Testis (tissue), 3 donors: Measurements from ENCODE around the gene ABHD5. TPM values are rescaled to one million over a fixed set of nuclear protein-coding genes. Genes with fewer than 3 reads are reported as not detected.

Source experiments
- DNase-seq: peaks from one replicate; pipeline ENCODE4 v3.0.0-alpha.2; 2019
- H3K27ac ChIP-seq, 2 donors: fragments of 200-600 bp; sonication (generic); one replicate each; pipeline ENCODE4 v1.5.1; 2019
- H3K27me3 ChIP-seq: fragments of 200-600 bp; sonication (generic); one replicate; pipeline ENCODE4 v1.5.1; 2019
- H3K36me3 ChIP-seq: fragments of 200-600 bp; sonication (generic); one replicate; pipeline ENCODE4 v1.5.1; 2017; ENCODE audit warnings: low read depth; ENCODE audit errors: missing control alignments
- H3K4me1 ChIP-seq: fragments of 200-600 bp; sonication (generic); one replicate; pipeline ENCODE4 v1.5.1; 2019
- H3K4me3 ChIP-seq, 2 donors: fragments of 200-600 bp; sonication (generic); one replicate each; pipeline ENCODE4 v1.5.1; 2017 to 2019
- H3K9me3 ChIP-seq: fragments of 200-600 bp; sonication (generic); one replicate; pipeline ENCODE4 v1.5.1; 2017
- POLR2A ChIP-seq: fragments of 450-650 bp; IDR thresholded peaks from one replicate; pipeline ENCODE4 v1.6.1; 2017; ENCODE audit warnings: antibody characterized with exemption, mild to moderate bottlenecking, moderate library complexity
- WGBS, 2 donors: methylation state at CpG; one replicate each; pipeline ENCODE4 v1.1.5; 2018; 5-methylcytosine and 5-hydroxymethylcytosine counted together
- intact Hi-C: fragments of 100-400 bp; cut with DNase I; formaldehyde crosslinking; loops from one replicate; pipeline ENCODE4 v1.15.1; 2023; ENCODE audit warnings: low total_unique reads
- polyA plus RNA-seq: library from polyadenylated mRNA; stranded (reverse); fragments of 350-450 nt; fragmentation: Illumina TruSeq; extraction: RNeasy Lipid Tissue Mini Kit (QIAGEN cat#74804); gene quantifications from one replicate; pipeline ENCODE4 v1.2.3, GENCODE V29; 2014; ENCODE audit warnings: low read depth, low replicate concordance; ENCODE audit not compliant: insufficient read depth
- total RNA-seq, 2 donors: library from RNA; depleted of rRNA; stranded (reverse); fragments of >200 nt; gene quantifications; one replicate each; pipeline ENCODE4 v1.2.3, GENCODE V29; 2016
- TF ChIP-seq, protein P1 (sequence below), 3 experiments: fragments of 450-650 bp in 2 of 3; fragments of 200-600 bp in 1 of 3; sonication (generic) in 1 of 3; IDR thresholded peaks; one replicate each; pipeline ENCODE4 v1.5.1; 2016 to 2019; ENCODE audit warnings: antibody characterized with exemption in 3 of 3, mild to moderate bottlenecking in 2 of 3, moderate library complexity in 1 of 3

Gene ABHD5
- total and polyA plus RNA-seq, 3 donors from 2014 or later, result 22.8 to 36.3 (median 25.0) TPM

DNA sequence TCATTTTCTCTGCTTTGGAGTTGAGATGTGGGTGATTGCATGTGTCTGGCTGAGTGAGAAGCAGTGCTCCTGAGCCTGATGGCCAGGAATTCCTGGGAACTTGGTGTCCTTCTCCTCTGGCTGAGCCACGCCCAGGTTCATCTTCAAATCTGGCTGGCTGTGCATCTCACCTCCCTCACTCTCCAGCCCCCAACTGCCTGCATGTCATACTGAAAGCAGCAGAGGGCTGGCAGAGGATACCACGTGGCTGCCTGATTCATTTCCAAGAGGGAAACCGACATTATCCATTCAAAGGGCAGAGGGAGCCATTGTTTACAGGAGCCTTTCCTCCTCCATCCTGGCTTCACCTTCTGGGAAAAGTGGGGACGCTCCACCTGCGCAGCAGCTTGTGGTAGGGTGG, 57.4 kb downstream of the ABHD5 start:
- Histone ChIP-seq H3K27me3 (no peaks in the 10 kb centered on the region), H3K4me1 (no peaks in the 10 kb centered on the region), H3K36me3 (no peaks in the 10 kb centered on the region), H3K27ac (no peak overlapping the region), H3K9me3 (no peaks in the 10 kb centered on the region), H3K4me3 (no peak overlapping the region)
- TF ChIP-seq POLR2A, result no peak
- TF ChIP-seq, protein P1, sequence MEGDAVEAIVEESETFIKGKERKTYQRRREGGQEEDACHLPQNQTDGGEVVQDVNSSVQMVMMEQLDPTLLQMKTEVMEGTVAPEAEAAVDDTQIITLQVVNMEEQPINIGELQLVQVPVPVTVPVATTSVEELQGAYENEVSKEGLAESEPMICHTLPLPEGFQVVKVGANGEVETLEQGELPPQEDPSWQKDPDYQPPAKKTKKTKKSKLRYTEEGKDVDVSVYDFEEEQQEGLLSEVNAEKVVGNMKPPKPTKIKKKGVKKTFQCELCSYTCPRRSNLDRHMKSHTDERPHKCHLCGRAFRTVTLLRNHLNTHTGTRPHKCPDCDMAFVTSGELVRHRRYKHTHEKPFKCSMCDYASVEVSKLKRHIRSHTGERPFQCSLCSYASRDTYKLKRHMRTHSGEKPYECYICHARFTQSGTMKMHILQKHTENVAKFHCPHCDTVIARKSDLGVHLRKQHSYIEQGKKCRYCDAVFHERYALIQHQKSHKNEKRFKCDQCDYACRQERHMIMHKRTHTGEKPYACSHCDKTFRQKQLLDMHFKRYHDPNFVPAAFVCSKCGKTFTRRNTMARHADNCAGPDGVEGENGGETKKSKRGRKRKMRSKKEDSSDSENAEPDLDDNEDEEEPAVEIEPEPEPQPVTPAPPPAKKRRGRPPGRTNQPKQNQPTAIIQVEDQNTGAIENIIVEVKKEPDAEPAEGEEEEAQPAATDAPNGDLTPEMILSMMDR (IDR thresholded peaks at IDR 0.05), result no peak
- 63 to 72% methylated on average over 3 to 5 of the region's 5 CpGs for WGBS, 2 donors
- DNase-seq, result no peak
- intact Hi-C loops, result no loop called here

DNA sequence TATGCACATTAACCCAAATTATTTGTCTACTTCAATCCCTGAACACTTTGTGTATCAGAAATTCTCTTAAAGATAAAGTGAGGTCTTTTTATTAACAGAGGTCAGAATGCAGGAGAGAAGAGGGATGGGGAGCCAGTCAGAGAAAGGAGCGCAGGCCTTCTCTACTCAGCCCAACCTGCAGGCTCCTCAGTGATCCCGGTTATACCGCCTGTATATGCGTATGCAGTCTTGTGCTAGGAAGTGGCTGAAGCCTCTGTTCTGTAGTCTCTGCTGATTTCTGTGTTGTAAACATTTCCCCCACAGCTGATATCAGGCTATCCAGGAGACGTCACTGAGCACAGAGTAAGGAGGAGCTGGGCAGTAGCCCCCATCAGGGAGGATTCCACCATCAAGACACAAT, 57.9 kb downstream of the ABHD5 start:
- Histone ChIP-seq H3K9me3 (no peaks in the 10 kb centered on the region), H3K36me3 (no peaks in the 10 kb centered on the region), H3K27ac (no peak overlapping the region), H3K4me1 (no peaks in the 10 kb centered on the region), H3K4me3 (no peak overlapping the region), H3K27me3 (no peaks in the 10 kb centered on the region)
- DNase-seq, result no peak
- 70 to 83% methylated on average over 5 of the region's 5 CpGs for WGBS, 2 donors
- TF ChIP-seq, protein P1 (IDR thresholded peaks at IDR 0.05), result no peak
- TF ChIP-seq POLR2A, result no peak
- intact Hi-C loops, result no loop called here

DNA sequence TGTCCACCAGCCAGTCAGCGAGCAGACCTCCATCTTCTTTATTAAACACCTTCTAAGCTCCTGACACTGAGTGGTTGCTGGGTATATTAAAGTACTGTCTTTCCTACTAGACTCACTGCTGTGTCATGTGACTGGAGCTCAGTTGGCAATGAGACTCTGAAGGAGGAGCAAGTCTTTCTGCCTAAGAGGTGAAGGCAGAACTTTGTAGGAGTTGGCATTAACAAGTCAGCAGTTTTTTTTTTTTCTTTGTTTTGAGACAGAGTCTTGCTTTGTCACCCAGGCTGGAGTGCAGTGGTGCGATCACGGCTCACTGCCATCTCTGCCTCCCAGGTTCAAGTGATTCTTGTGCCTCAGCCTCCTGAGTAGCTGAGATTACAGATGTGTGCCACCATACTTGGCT, 62.2 kb downstream of the ABHD5 start:
- Histone ChIP-seq H3K27ac (no peak overlapping the region), H3K4me3 (no peak overlapping the region), H3K9me3 (no peaks in the 10 kb centered on the region), H3K27me3 (no peaks in the 10 kb centered on the region), H3K36me3 (no peaks in the 10 kb centered on the region), H3K4me1 (no peaks in the 10 kb centered on the region)
- no peak for TF ChIP-seq POLR2A
- TF ChIP-seq, protein P1 (IDR thresholded peaks at IDR 0.05), result no peak
- intact Hi-C loops, result no loop called here
- WGBS, 2 donors, result 91 to 100% methylated on average over 3 of the region's 3 CpGs
- DNase-seq, result no peak

DNA sequence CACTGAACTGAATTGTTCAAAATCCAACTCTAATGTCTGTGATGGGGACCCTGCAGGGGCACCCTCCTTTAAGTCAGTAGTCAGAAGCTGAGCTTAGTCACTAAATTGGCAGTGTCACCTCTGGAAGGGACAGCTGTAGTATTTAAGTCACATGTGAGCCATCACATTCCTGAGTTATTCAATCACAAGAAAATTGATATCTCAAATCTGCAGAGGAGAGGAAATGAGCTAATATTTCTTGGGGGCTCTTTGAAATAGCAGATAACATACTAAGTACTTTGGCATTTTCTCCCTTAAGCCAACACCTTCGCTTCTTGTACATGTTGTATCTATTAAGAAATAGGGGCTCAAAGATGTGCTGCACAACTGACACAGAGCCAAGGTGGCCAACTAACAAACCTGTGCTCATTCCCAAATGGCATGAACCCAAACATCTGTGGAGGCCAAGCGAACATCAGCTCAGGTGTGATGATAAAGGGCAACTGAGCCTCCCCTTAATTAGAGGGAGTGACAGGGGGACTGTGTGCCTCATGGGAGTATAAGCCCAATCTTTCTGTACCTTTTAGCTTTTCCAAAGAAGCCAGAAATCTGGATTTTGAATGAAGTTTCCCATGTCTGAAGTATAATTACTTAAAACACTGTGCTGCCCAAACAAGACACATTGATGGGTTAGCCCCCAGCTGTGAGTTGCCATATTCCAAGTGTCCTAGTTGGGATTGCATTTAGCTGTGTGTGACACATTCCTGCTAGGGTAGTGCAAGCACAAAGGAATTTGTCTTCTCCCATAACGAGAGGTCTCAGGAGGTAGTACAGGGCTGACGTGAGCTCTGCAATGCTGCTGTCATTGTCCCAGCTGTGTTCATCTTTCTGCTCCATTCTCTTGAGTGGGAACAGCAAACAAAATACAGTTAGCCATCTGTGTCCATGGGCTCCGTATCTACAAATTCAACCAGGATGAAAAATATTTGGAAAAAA, 63.3 kb downstream of the ABHD5 start:
- H3K27me3 ChIP-seq, result no peaks in the 10 kb centered on the region
- no peaks in the 10 kb centered on the region for H3K9me3 ChIP-seq
- no peaks in the 10 kb centered on the region for H3K36me3 ChIP-seq
- intact Hi-C loops, result no loop called here
- no peak overlapping the region for H3K4me3 ChIP-seq
- TF ChIP-seq POLR2A, result no peak
- TF ChIP-seq, protein P1 (IDR thresholded peaks at IDR 0.05), result no peak
- H3K4me1 ChIP-seq, result no peaks in the 10 kb centered on the region
- DNase-seq, result no peak
- 73 to 76% methylated on average over 5 of the region's 5 CpGs for WGBS, 2 donors
- H3K27ac ChIP-seq, result no peak overlapping the region
